Keratinocyte (primary cell): ENCODE data around the gene TEX53. TPM values are rescaled to one million over a fixed set of nuclear protein-coding genes. Genes with fewer than 3 reads are reported as not detected.

Source experiments
- DNase-seq: peaks from one replicate; pipeline ENCODE4 v3.0.0-alpha.2; 2011; ENCODE audit warnings: low read depth, missing footprints, low spot score
- FAIRE-seq: peaks from 2 replicates; lab custom pipeline; 2011; peaks lifted over from hg19 to GRCh38; lab: Jason Lieb, UNC
- H2AFZ ChIP-seq: 2 replicates; pipeline ENCODE4 v1.6.0; 2012; ENCODE audit warnings: low read length, control low read depth, inconsistent platforms; ENCODE audit not compliant: control insufficient read depth
- H3K27ac ChIP-seq: 2 replicates; pipeline ENCODE4 v1.5.1; 2011; ENCODE audit warnings: low read length; ENCODE audit not compliant: control insufficient read depth, insufficient read depth
- H3K27me3 ChIP-seq: 3 replicates; pipeline ENCODE4 v1.6.0; 2011; ENCODE audit warnings: low read length; ENCODE audit not compliant: control insufficient read depth, insufficient read depth; ENCODE audit errors: extremely low read depth
- H3K36me3 ChIP-seq, 2 experiments: 2 replicates in 1 of 2; 3 replicates in 1 of 2; pipeline ENCODE4 v1.5.1; 2011; ENCODE audit warnings: low read length in 2 of 2, mild to moderate bottlenecking in 1 of 2; ENCODE audit not compliant: control insufficient read depth in 2 of 2, insufficient read depth in 2 of 2; ENCODE audit errors: extremely low read depth in 1 of 2
- H3K4me1 ChIP-seq: 3 replicates; pipeline ENCODE4 v1.5.1; 2011; ENCODE audit warnings: low read length; ENCODE audit not compliant: control insufficient read depth, insufficient read depth; ENCODE audit errors: extremely low read depth
- H3K4me2 ChIP-seq: 3 replicates; pipeline ENCODE4 v1.6.0; 2011; ENCODE audit warnings: low read depth, low read length; ENCODE audit not compliant: control insufficient read depth, insufficient read depth; ENCODE audit errors: extremely low read depth
- H3K4me3 ChIP-seq, 3 experiments: fragments of 200-600 bp in 1 of 3; sonication (generic) in 1 of 3; 2 replicates in 2 of 3; 3 replicates in 1 of 3; pipeline ENCODE4 v1.5.1; 2011 to 2016; ENCODE audit warnings: low read length in 3 of 3, mild to moderate bottlenecking in 3 of 3, control low read depth in 2 of 3, inconsistent platforms in 1 of 3, low read depth in 1 of 3, mixed read lengths in 1 of 3, mixed run types in 1 of 3, moderate library complexity in 1 of 3; ENCODE audit not compliant: control insufficient read depth in 2 of 3, insufficient read depth in 2 of 3; ENCODE audit errors: extremely low read depth in 1 of 3
- H3K79me2 ChIP-seq: 2 replicates; pipeline ENCODE4 v1.6.0; 2012; ENCODE audit warnings: low read length; ENCODE audit not compliant: control insufficient read depth, insufficient read depth
- H3K9ac ChIP-seq: 3 replicates; pipeline ENCODE4 v1.6.0; 2011; ENCODE audit warnings: low read length; ENCODE audit not compliant: control insufficient read depth, insufficient read depth; ENCODE audit errors: extremely low read depth
- H3K9me1 ChIP-seq: 3 replicates; pipeline ENCODE4 v1.6.0; 2011; ENCODE audit warnings: low read length; ENCODE audit not compliant: control insufficient read depth, insufficient read depth; ENCODE audit errors: extremely low read depth
- H3K9me3 ChIP-seq: 2 replicates; pipeline ENCODE4 v1.5.1; 2012; ENCODE audit warnings: low read depth, low read length; ENCODE audit not compliant: control insufficient read depth
- H4K20me1 ChIP-seq: 3 replicates; pipeline ENCODE4 v1.6.0; 2011; ENCODE audit warnings: low read length; ENCODE audit not compliant: control insufficient read depth, insufficient read depth; ENCODE audit errors: extremely low read depth
- CTCF ChIP-seq, 3 experiments: IDR thresholded peaks in 1 of 3; conservative IDR thresholded peaks in 1 of 3; optimal IDR thresholded peaks in 1 of 3; 2 replicates in 2 of 3; 3 replicates in 1 of 3; pipeline versions ENCODE3 to v1.5.1; 2011; ENCODE audit warnings: low read length in 3 of 3, mild to moderate bottlenecking in 3 of 3, moderate library complexity in 2 of 3, control low read depth in 1 of 3, inconsistent platforms in 1 of 3; ENCODE audit not compliant: insufficient read depth in 2 of 3; ENCODE audit errors: extremely low read depth in 1 of 3
- EZH2 ChIP-seq: IDR thresholded peaks from one replicate; pipeline ENCODE4 v1.6.1; 2012; ENCODE audit warnings: inconsistent platforms, mild to moderate bottlenecking, low read length, moderate library complexity
- dilution Hi-C: fragments of 300-500 bp; cut with MboI; formaldehyde crosslinking; loops from one replicate; pipeline ENCODE4 v1.7.0; 2020; ENCODE audit warnings: low sequenced_read_pairs; ENCODE audit not compliant: extremely low pct_ligation_motif_present
- polyA plus RNA-seq, 5 experiments: library from polyadenylated mRNA; depleted of rRNA in 3 of 5; stranded (reverse) in 3 of 5; stranded (forward) in 1 of 5; unstranded in 1 of 5; fragments of >200 nt; gene quantifications; 1 replicate in 1 of 5; 2 replicates in 3 of 5; 3 replicates in 1 of 5; pipeline versions ENCODE4 v1.2.1 to v1.2.3, GENCODE V29; 2011 to 2012; ENCODE audit warnings: missing spikeins in 2 of 5, low read depth in 1 of 5, low replicate concordance in 1 of 5

TEX53 gene
- polyA plus RNA-seq, 1 donor (not counting 4 experiments of a cell fraction or from before 2014, with no cell fraction given): not detected

DNA sequence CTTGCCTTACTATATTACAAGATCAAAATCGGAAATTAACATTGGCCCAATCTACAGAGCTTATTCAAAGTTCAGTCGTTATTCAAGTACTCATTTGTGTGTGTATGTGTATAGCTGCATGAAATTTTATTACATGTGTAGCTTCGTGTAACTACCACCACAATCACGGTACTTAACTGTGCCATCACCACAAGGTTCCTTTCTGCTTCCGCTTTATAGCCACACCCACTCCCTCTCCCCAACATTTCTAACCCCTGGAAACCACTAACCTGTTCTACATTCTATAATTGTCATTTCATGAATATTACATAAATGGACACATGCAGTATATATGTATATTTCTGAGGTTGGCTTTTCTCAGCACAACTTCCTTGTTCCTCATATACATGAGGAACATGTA is 28.3 kb upstream of the TEX53 start:
- no peak overlapping the region for H3K9ac ChIP-seq
- no peaks in the 10 kb centered on the region for H3K36me3 ChIP-seq
- H3K79me2 ChIP-seq: no peaks in the 10 kb centered on the region
- DNase-seq (no peak), FAIRE-seq (no peak)
- no peak overlapping the region for H3K27ac ChIP-seq
- H2AFZ ChIP-seq: no peak overlapping the region
- no peak overlapping the region for H3K4me3 ChIP-seq
- peaks cover 15% of the 10 kb centered on the region for H3K4me1 ChIP-seq
- no peaks in the 10 kb centered on the region for H3K27me3 ChIP-seq
- dilution Hi-C loops: loop anchor here (25.0 kb wide), 1 partner anchor 326 kb away; no protein-coding TSS in a partner anchor
- H3K4me2 ChIP-seq: no peak overlapping the region
- no peaks in the 10 kb centered on the region for H3K9me3 ChIP-seq
- H4K20me1 ChIP-seq: no peaks in the 10 kb centered on the region
- no peak for TF ChIP-seq CTCF (optimal IDR thresholded peaks at IDR 0.05 in 1 of 3, IDR thresholded peaks at IDR 0.05 in 1 of 3, conservative IDR thresholded peaks at IDR 0.05 in 1 of 3; ENCODE audit: extremely low read depth in 1 of 3, insufficient read depth in 2 of 3, low read length in 3 of 3)
- no peak for TF ChIP-seq EZH2
- H3K9me1 ChIP-seq: no peaks in the 10 kb centered on the region

- Histone ChIP-seq H3K9me3 (no peaks in the 10 kb centered on the region), H3K27me3 (no peaks in the 10 kb centered on the region), H2AFZ (no peak overlapping the region), H3K4me2 (no peak overlapping the region), H3K9me1 (no peaks in the 10 kb centered on the region), H3K36me3 (no peaks in the 10 kb centered on the region), H3K4me1 (peaks cover 6% of the 10 kb centered on the region), H3K4me3 (no peak overlapping the region), H3K27ac (no peak overlapping the region), H3K9ac (no peak overlapping the region), H3K79me2 (no peaks in the 10 kb centered on the region), H4K20me1 (no peaks in the 10 kb centered on the region)
- TF ChIP-seq CTCF (optimal IDR thresholded peaks at IDR 0.05 in 1 of 3, IDR thresholded peaks at IDR 0.05 in 1 of 3, conservative IDR thresholded peaks at IDR 0.05 in 1 of 3; ENCODE audit: extremely low read depth in 1 of 3, insufficient read depth in 2 of 3, low read length in 3 of 3): no peak
- TF ChIP-seq EZH2: no peak
- dilution Hi-C loops: loop anchor here (25.0 kb wide), 1 partner anchor 328 kb away; no protein-coding TSS in a partner anchor
- no peak for DNase-seq
- no peak for FAIRE-seq
Measured at GRCh38 chr9:114684036-114684435, 26.4 kb upstream of the TEX53 start.
